ENCODE results near the gene NELL1. TPM values are rescaled to one million over a fixed set of nuclear protein-coding genes. Genes with fewer than 3 reads are reported as not detected.

Gene NELL1
- total RNA-seq, 4 donors from 2014 or later: not detected

GRCh38 chr11:21485006-21485405 is 815.6 kb downstream of the NELL1 start:
- TF ChIP-seq POLR2A (IDR thresholded peaks at IDR 0.05): no peak
- H3K9me3 ChIP-seq: no peaks in the 10 kb centered on the region
- no peaks in the 10 kb centered on the region for H3K27me3 ChIP-seq
- DNase-seq: no peak
- H3K4me1 ChIP-seq: no peaks in the 10 kb centered on the region
- no peak overlapping the region for H3K27ac ChIP-seq
- intact Hi-C loops (cut with DNase I): no loop called here
- H3K36me3 ChIP-seq: no peaks in the 10 kb centered on the region
- no peak overlapping the region for H3K4me3 ChIP-seq (replicated peaks in 1 of 3)
- 69 to 86% methylated on average over 1 of the region's 1 CpG for WGBS, 2 donors

- Histone ChIP-seq H3K4me3 (replicated peaks in 1 of 3) (no peak overlapping the region), H3K9me3 (no peaks in the 10 kb centered on the region), H3K4me1 (no peaks in the 10 kb centered on the region), H3K27ac (no peak overlapping the region), H3K36me3 (no peaks in the 10 kb centered on the region), H3K27me3 (no peaks in the 10 kb centered on the region)
- intact Hi-C loops (cut with DNase I): no loop called here
- DNase-seq: no peak
- TF ChIP-seq CTCF (IDR thresholded peaks at IDR 0.05): no peak
- TF ChIP-seq POLR2A (IDR thresholded peaks at IDR 0.05): no peak
- 70 to 100% methylated on average over 4 to 5 of the region's 5 CpGs for WGBS, 2 donors
Measured at GRCh38 chr11:21485426-21485825, 816.0 kb downstream of the NELL1 start.

GRCh38 chr11:21489416-21490115 is 820.2 kb downstream of the NELL1 start:
- no peaks in the 10 kb centered on the region for H3K27me3 ChIP-seq
- H3K4me3 ChIP-seq (replicated peaks in 1 of 3): no peak overlapping the region
- no peaks in the 10 kb centered on the region for H3K9me3 ChIP-seq
- WGBS, 2 donors: 86 to 89% methylated on average over 2 of the region's 2 CpGs
- intact Hi-C loops (cut with DNase I): no loop called here
- no peak overlapping the region for H3K27ac ChIP-seq
- TF ChIP-seq CTCF (IDR thresholded peaks at IDR 0.05) (no peak), POLR2A (IDR thresholded peaks at IDR 0.05) (no peak)
- no peaks in the 10 kb centered on the region for H3K36me3 ChIP-seq
- H3K4me1 ChIP-seq: no peaks in the 10 kb centered on the region
- no peak for DNase-seq

- DNase-seq: no peak
- intact Hi-C loops (cut with DNase I): no loop called here
- WGBS, 2 donors: 83 to 85% methylated on average over 1 of the region's 1 CpG
- TF ChIP-seq POLR2A (IDR thresholded peaks at IDR 0.05) (no peak), CTCF (IDR thresholded peaks at IDR 0.05) (no peak)
- no peaks in the 10 kb centered on the region for H3K27me3 ChIP-seq
- H3K4me3 ChIP-seq (replicated peaks in 1 of 3): no peak overlapping the region
- no peaks in the 10 kb centered on the region for H3K36me3 ChIP-seq
- H3K9me3 ChIP-seq: no peaks in the 10 kb centered on the region
- no peak overlapping the region for H3K27ac ChIP-seq
- H3K4me1 ChIP-seq: no peaks in the 10 kb centered on the region
Measured at GRCh38 chr11:21492931-21493330, 823.5 kb downstream of the NELL1 start.

GRCh38 chr11:21494946-21495345 is 825.6 kb downstream of the NELL1 start:
- intact Hi-C loops (cut with DNase I): no loop called here
- no peaks in the 10 kb centered on the region for H3K27me3 ChIP-seq

More at GRCh38 chr11:21494946-21495345, 825.6 kb downstream of the NELL1 start:
- DNase-seq: no peak
- TF ChIP-seq CTCF (IDR thresholded peaks at IDR 0.05) (no peak), POLR2A (IDR thresholded peaks at IDR 0.05) (no peak)
- H3K4me1 ChIP-seq: no peaks in the 10 kb centered on the region
- H3K36me3 ChIP-seq: no peaks in the 10 kb centered on the region
- 91 to 92% methylated on average over 4 of the region's 4 CpGs for WGBS, 2 donors
- H3K9me3 ChIP-seq: no peaks in the 10 kb centered on the region
- no peak overlapping the region for H3K27ac ChIP-seq
- no peak overlapping the region for H3K4me3 ChIP-seq (replicated peaks in 1 of 3)
